HG03565 (cell line): ENCODE measurements around the gene VAMP7.
"Not testable (repeated sequence)": the region's sequence is repeated elsewhere in the genome, so short reads cannot be mapped to it uniquely, and the experiment has no call there.

ENCODE experiments used
- ATAC-seq: cut with Tn5 transposase; IDR thresholded peaks from one replicate; pipeline ENCODE4 v1.9.1; 2021; ENCODE audit warnings: mild to moderate bottlenecking, moderate library complexity; ENCODE audit not compliant: unreplicated experiment

VAMP7 gene

GRCh38 chrX:155986995-155987394, 105.8 kb downstream of the VAMP7 start:
- ATAC-seq: not testable (repeated sequence)

GRCh38 chrX:155988859-155989258, 107.7 kb downstream of the VAMP7 start:
- no peak for ATAC-seq
